ENCODE measurements around the gene CCPG1.

GRCh38 chr15:55403531-55403930, 4.6 kb downstream of the CCPG1 start:
- TF ChIP-seq POLR2AphosphoS5 (IDR thresholded peaks at IDR 0.05; ENCODE audit: low read depth, low read length) (no peak), POLR2A (IDR thresholded peaks at IDR 0.05; ENCODE audit: low read depth, low read length) (no peak)

All from GM12892 (cell line).